ENCODE data around the gene DYNLL2.
"Not testable (repeated sequence)": the region's sequence is repeated elsewhere in the genome, so short reads cannot be mapped to it uniquely, and the experiment has no call there.

DYNLL2 gene

DNA sequence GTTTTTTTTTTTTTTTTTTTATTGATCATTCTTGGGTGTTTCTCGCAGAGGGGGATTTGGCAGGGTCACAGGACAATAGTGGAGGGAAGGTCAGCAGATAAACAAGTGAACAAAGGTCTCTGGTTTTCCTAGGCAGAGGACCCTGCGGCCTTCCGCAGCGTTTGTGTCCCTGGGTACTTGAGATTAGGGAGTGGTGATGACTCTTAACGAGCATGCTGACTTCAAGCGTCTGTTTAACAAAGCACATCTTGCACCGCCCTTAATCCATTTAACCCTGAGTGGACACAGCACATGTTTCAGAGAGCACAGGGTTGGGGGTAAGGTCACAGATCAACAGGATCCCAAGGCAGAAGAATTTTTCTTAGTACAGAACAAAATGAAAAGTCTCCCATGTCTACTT is 10.0 kb upstream of the DYNLL2 start:
- not testable (repeated sequence) for DNase-seq (ENCODE audit: low read depth)

- not testable (repeated sequence) for DNase-seq (ENCODE audit: low read depth)
Observed at GRCh38 chr17:58074406-58074805, 8.8 kb upstream of the DYNLL2 start.

- DNase-seq (ENCODE audit: low read depth): no peak
Observed at GRCh38 chr17:58079300-58080033, 3.8 kb upstream of the DYNLL2 start.

DNA sequence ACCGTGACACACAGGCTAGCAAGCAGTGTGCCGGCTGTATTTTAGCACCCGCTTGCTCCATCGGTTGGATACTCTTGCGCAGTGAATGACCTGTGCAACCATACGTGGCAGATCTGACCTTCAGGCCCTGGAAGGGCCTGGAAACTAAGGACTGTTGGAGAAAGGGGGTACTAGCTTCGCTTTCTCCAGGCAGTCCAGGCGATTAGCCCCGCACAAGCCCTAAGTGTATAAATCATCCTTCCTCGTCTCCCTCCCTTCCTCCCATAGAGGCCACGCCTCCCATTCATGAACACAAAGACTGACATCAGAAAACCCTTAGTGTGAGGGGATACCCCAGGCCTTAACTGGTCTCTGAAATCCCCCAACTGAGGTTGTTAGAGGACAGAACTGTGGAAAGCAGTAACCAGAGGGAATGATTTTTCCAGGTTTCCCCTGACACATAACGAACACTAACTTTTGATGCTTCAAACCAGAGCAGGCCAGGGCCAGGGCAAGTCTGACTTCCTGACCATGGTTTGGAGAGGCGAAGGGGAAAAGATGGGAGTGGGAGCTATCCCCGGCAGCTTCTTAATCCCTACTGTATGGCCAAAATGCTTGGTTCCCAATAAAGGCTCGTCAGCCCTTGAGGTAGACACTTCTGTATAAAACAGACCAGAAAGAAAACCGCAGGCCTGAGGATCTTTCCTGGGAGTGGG is 1.4 kb upstream of the DYNLL2 start:
- no peak for DNase-seq (ENCODE audit: low read depth)

- no peak for DNase-seq (ENCODE audit: low read depth)
Observed at GRCh38 chr17:58082341-58082869, 814 bp upstream of the DYNLL2 start.

- DNase-seq (ENCODE audit: low read depth): peak; percentile 57
Observed at GRCh38 chr17:58083491-58084316, 485 bp downstream of the DYNLL2 start.

DNA sequence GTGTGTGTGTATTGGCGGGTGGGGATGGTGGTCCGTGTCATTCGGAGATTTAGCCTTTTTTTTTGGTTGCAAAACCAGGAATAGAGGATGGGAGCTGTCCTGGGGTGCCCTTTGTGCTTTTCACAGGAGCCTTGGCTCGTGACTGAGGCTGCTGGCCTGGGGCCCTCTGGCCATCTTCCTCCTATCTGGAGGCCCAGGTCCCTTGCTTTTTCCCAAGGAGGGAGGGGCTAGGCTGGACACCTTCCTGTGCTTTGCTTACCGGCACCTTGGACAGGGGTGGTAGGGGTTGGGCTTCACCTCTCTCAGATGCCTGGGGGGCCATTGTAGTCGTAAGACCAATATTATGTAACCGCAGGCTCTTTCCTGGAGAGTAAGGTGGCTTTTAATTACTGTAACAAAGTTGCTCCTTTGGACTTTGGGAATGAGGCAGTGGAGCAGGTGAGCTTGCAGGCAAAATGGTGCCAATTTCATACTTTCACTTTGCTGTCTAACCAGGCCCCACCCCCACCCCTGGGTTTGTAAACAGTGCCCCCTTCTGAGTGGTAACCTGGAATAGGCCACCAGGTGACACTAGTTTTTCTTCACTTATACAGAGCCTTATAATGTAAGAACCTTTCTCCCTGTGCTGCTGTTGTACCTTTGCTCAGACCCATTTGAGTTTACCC is 1.2 kb downstream of the DYNLL2 start:
- DNase-seq (ENCODE audit: low read depth): peak; percentile 13

- no peak for DNase-seq (ENCODE audit: low read depth)
Observed at GRCh38 chr17:58085039-58085715, 2.0 kb downstream of the DYNLL2 start.

DNA sequence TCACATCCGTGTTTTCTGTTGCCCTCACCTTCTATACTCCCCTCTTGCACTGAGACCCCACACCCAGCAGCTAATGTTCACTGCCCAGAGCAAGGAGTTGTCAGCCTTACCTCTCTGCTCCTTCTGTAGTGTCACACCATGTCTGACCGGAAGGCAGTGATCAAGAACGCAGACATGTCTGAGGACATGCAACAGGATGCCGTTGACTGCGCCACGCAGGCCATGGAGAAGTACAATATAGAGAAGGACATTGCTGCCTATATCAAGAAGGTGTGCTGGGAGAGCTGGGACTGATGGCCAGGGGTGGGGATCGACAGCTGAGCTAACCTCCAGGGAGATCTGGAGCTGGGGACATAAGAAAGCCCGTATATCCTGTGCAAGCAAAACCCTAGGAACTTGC is 3.7 kb downstream of the DYNLL2 start:
- no peak for DNase-seq (ENCODE audit: low read depth)

GRCh38 chr17:58088624-58089023 is 5.4 kb downstream of the DYNLL2 start:
- DNase-seq (ENCODE audit: low read depth): no peak

GRCh38 chr17:58089111-58089510 is 5.9 kb downstream of the DYNLL2 start:
- no peak for DNase-seq (ENCODE audit: low read depth)

DNA sequence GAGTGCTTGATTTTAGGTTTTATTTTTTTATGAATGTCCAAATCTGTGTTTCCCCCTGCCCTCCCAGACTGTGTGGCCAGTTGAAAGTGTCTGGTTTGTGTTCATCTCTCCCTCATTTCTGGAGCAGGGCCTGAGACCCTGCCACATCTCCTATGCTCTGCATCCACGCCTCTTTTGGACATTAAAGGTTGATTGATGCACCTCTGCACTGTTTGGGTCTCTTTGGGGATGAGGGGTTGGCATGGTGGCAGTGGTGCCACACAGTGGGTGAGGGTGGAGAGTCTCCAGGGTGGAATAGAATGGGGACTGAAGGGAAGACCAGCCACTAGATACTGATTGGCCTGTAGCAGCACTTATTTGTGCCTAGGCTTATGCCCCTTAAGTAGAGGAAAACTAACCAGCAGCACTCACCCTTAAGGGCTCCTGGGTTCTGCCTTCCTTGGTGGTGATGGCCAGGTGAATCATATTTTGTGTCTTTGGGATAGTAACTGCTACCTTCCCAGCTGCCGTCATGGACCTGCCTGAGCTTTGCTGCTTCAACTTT is 7.9 kb downstream of the DYNLL2 start:
- DNase-seq (ENCODE audit: low read depth): no peak

DNA sequence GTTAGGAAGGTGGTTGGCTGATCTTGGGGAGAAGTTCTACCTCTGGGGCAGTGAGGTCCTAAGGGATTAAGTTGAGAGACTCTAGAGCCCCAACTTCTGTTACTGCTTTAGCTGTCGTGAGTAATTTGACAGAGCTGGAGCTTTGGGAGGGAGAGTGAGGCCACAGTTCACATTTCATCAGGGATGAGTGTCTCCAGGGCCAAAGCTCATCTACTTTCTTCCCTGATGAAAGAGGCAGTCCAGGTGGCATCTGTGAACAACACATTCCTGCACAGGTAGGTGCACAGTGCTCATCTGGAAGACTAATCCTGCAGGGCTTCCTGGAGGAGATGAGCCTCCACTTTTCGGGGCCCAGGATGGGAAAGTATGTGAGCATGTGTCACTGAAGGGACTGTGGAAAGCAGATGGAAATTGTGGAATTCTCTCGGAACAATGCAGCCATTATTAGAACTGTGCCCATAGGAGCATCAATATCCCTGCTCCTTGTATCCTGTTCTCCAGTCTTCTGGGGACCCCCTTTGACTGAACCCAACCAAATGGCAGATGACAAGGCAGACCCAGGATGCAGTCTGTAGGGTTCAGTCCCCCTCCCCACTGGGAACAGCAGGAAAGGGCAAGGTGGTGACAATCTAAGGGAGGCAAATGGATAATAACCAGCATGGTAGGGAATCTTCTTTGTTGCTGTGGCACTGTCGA is 9.0 kb downstream of the DYNLL2 start:
- no peak for DNase-seq (ENCODE audit: low read depth)

GRCh38 chr17:58092797-58093385 is 9.7 kb downstream of the DYNLL2 start:
- DNase-seq (ENCODE audit: low read depth): no peak

DNA sequence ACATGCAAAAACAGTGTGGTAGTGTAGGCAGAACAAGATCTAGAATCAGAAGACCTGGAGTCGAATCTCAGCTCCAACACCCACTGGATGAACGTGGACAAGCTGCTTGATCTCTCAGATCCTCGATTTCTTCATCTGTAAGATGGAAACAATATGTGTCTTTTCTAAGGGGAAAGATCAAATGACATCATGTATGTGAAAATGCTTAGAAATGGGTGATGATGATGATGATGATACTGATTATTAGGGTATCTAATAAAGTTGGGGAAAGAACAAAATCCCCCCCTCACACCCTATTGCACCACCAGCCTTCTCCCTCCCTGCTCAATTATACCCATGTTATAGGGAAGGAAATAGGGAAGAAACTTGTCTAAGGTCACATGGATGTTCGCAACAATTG is 10.9 kb downstream of the DYNLL2 start:
- no peak for DNase-seq (ENCODE audit: low read depth)

GRCh38 chr17:58096892-58097291 is 13.7 kb downstream of the DYNLL2 start:
- DNase-seq (ENCODE audit: low read depth): no peak

DNA sequence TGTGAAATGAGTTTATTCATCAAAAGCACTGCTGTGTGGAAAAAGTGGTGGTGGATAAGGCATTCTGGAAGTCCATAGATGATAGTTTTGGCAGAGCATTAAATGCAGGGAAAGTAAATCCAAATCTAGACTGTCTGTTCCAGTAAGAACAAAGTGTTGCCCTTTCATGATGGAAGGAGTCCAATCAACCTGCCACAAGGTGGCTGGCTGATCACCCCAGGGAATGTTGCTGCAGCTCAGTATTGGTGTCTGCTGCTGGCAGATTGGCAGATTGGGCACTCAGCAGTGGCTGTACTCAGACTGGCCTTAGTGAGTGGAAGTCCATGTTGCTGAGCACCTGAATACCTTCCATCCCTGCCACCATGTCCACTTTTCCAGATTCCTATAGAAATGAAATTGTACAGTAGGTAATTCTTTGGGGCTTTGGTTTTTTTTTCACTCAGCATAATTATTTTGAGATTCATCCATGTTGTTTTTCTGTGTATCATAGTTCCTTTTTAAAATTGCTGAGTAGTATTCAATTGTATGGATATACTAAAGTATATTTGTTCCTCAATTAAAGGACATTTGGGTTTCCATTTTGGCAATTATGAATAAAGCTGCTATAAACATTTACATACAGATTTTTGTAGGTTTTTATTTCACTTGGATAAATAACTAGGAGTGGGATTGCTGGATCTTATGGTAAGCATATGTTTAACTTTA is 14.3 kb downstream of the DYNLL2 start:
- no peak for DNase-seq (ENCODE audit: low read depth)

DNA sequence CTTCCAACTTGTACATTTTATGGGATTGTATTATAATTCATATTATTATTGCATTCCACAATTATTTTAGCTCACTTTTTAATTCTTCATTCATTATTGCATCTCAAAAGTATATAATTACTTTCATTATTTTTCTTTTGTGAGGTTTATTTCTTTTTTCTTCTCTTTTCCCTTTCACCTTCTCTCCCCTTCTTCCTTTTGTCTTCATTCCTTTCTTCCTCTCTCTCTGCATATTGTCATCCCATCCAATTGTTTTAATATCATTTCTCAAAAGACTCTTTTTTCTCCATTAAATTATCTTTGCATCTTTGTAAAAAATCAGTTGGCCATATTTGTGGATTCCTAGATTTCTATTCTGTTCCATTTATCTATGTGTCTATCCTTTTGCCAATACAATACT is 17.3 kb downstream of the DYNLL2 start:
- DNase-seq (ENCODE audit: low read depth): no peak

DNA sequence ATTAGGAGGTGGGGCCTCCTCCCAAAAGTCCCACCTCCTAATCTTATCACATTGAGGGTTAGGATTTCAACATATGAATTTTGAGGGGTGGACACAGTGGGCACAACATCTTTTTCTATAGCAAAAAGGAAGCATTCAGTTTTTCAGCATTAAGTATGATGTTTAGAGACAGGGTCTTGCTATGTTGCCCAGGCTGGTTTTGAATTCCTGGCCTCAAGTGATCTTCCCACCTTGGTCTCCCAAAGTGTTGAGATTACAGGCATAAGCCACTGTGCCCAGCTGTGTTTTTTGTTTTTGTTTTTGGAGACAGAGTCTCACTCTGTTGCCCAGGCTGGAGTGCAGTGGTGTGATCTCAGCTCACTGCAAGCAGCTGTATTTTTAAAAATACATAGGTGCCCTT is 18.7 kb downstream of the DYNLL2 start:
- not testable (repeated sequence) for DNase-seq (ENCODE audit: low read depth)

- no peak for DNase-seq (ENCODE audit: low read depth)
Observed at GRCh38 chr17:58105093-58105492, 21.9 kb downstream of the DYNLL2 start.

Data from stimulated activated CD8-positive, alpha-beta memory T cell treated with anti-CD3 and anti-CD28 coated beads, Interleukin-4, amount 100 ng/mL, for 24 hours (primary cell).